Hepatocyte (in vitro differentiated cells): ENCODE data around the gene DISP1.

Source experiments
- EZH2 ChIP-seq: fragments of 200-600 bp; sonication (generic); IDR thresholded peaks from 2 replicates; pipeline ENCODE4 v1.6.1; 2016; ENCODE audit warnings: antibody characterized with exemption, mild to moderate bottlenecking, borderline replicate concordance
- TF ChIP-seq, protein P1 (sequence below): fragments of 200-600 bp; sonication (generic); IDR thresholded peaks from 2 replicates; pipeline ENCODE4 v1.5.1; 2016; ENCODE audit warnings: antibody characterized with exemption, mild to moderate bottlenecking; ENCODE audit not compliant: poor library complexity

DNA sequence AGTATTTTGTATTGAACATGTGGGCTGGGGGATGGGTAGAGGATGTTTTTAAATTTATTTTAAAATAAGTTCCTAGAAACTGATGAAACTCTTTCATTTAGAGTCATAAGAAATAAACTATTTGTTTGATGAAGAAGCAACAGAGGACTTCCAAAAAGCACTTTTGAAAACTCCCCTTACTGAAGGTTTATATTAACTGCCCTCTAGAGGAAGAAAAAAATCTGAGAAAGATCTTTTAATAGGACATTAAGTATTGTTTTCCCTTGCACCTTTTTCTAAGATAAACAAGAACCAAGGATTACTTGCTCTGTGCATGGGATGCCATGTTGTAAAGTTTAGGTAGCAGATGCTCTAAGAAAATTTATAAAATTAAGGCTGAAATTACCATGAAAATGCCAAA is 14.1 kb downstream of the DISP1 start:
- no peak for TF ChIP-seq EZH2
- TF ChIP-seq, protein P1, sequence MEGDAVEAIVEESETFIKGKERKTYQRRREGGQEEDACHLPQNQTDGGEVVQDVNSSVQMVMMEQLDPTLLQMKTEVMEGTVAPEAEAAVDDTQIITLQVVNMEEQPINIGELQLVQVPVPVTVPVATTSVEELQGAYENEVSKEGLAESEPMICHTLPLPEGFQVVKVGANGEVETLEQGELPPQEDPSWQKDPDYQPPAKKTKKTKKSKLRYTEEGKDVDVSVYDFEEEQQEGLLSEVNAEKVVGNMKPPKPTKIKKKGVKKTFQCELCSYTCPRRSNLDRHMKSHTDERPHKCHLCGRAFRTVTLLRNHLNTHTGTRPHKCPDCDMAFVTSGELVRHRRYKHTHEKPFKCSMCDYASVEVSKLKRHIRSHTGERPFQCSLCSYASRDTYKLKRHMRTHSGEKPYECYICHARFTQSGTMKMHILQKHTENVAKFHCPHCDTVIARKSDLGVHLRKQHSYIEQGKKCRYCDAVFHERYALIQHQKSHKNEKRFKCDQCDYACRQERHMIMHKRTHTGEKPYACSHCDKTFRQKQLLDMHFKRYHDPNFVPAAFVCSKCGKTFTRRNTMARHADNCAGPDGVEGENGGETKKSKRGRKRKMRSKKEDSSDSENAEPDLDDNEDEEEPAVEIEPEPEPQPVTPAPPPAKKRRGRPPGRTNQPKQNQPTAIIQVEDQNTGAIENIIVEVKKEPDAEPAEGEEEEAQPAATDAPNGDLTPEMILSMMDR, result peak; percentile 30
